ENCODE data around the gene GJB3. TPM values are rescaled to one million over a fixed set of nuclear protein-coding genes. Genes with fewer than 3 reads are reported as not detected.

The GJB3 gene
- total RNA-seq, 6 donors from 2014 or later = 0.29 to 3.3 (median 1.4) TPM; not detected in 2

DNA sequence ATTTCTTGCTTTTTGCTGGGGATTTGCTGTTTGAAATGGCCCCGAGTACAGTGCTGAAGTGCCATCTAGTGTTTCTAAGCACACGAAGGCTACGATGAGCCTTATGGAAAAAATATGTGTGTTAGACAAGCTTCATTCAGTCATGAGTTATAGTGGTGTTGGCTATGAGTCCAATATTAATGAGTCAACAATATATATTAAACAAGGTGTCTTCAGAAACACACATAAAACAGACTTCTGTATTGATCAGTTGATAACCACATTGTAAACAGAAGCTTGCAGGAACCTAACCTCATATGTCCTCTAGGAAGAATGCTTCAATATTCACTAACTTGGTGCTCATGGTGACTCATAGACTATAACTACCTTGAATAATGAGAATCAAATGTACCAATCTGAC, 27.9 kb upstream of the GJB3 start:
- H3K4me3 ChIP-seq = no peak overlapping the region
- 72 to 77% methylated on average over 3 of the region's 3 CpGs for WGBS, 2 donors
- ATAC-seq (ENCODE audit: low FRiP score in 2 of 2) (no peak), DNase-seq (no peak)
- TF ChIP-seq POLR2A (IDR thresholded peaks at IDR 0.05) = no peak
- no peak overlapping the region for H3K27ac ChIP-seq
- H3K9me3 ChIP-seq = no peaks in the 10 kb centered on the region
- H3K27me3 ChIP-seq = no peaks in the 10 kb centered on the region
- H3K4me1 ChIP-seq = no peaks in the 10 kb centered on the region
- H3K36me3 ChIP-seq = no peaks in the 10 kb centered on the region

DNA sequence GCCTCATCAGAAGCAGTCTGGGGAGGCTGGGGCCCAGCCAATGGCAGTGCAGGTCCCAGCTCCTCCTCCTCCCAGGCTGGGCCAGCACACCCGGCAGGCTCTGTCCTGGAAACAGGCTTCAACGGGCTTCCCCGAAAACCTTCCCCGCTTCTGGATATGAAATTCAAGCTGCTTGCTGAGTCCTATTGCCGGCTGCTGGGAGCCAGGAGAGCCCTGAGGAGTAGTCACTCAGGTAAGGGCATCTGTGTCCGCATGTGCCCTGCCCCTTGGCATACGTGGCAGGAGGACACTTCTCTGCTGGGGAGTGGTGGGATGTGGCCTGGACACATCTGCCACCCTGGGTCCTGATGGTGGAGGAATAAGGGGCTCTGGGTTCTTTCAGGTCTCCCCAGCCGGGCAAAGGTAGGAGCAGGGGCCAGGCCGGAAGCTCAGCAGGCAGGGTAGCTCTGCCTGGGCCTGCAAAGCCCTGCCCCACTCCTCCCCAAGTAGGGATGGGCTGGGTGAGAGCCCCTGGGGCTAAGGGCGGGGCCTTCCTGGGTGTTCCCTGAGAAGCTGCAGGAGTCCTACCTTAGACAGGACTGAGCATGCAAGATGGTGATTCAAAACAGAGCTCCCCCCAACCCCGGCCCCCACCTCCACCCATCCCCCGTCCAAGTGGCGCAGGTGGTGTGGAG, 25.9 kb upstream of the GJB3 start, which contains the start of gene GJB5:
GJB5 (plus strand) TSS at position 84 of the 674 bp plus-strand sequence. CDS start 2,284 bp downstream, outside the sequence.
- DNase-seq = peak in 1 of 2 donors; percentile 37
- ATAC-seq (ENCODE audit: low FRiP score in 2 of 2) = no peak
- H3K9me3 ChIP-seq = no peaks in the 10 kb centered on the region
- H3K4me3 ChIP-seq = no peak within 1 kb of the TSS
- H3K36me3 ChIP-seq = no peaks in the 10 kb centered on the region
- H3K4me1 ChIP-seq = no peaks in the 10 kb centered on the region
- no peak for TF ChIP-seq EP300 (IDR thresholded peaks at IDR 0.05)
- no peak for TF ChIP-seq POLR2A (IDR thresholded peaks at IDR 0.05)
- TF ChIP-seq, protein P1, sequence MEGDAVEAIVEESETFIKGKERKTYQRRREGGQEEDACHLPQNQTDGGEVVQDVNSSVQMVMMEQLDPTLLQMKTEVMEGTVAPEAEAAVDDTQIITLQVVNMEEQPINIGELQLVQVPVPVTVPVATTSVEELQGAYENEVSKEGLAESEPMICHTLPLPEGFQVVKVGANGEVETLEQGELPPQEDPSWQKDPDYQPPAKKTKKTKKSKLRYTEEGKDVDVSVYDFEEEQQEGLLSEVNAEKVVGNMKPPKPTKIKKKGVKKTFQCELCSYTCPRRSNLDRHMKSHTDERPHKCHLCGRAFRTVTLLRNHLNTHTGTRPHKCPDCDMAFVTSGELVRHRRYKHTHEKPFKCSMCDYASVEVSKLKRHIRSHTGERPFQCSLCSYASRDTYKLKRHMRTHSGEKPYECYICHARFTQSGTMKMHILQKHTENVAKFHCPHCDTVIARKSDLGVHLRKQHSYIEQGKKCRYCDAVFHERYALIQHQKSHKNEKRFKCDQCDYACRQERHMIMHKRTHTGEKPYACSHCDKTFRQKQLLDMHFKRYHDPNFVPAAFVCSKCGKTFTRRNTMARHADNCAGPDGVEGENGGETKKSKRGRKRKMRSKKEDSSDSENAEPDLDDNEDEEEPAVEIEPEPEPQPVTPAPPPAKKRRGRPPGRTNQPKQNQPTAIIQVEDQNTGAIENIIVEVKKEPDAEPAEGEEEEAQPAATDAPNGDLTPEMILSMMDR (IDR thresholded peaks at IDR 0.05) = no peak
- TF ChIP-seq POLR2AphosphoS5 (IDR thresholded peaks at IDR 0.05) = no peak
- H3K27me3 ChIP-seq = no peaks in the 10 kb centered on the region
- 40 to 74% methylated on average over 1 to 9 of the region's 13 CpGs for WGBS, 2 donors
- H3K27ac ChIP-seq = no peak within 1 kb of the TSS

DNA sequence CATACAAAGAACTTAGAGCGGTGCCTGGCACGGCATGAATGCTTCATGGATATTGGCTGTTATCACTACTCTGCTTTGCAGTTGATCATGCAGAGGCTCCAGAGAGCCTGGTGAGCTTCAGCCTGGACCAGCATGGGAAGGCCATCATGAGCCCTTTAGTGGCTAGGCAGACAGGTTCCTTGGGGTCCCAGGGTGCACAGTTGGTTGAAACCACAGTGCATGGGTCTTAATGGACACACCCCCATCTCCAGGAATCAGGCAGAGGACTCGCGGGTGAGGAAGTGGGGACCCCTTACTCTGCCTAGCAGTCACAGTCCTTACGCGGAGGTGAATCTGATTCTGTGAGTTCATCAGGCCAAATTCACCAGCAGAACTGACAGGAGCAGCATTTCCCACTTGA, 25.1 kb upstream of the GJB3 start:
- Histone ChIP-seq H3K27me3 (no peaks in the 10 kb centered on the region), H3K9me3 (no peaks in the 10 kb centered on the region), H3K4me3 (no peak overlapping the region), H3K36me3 (no peaks in the 10 kb centered on the region), H3K4me1 (no peaks in the 10 kb centered on the region), H3K27ac (no peak overlapping the region)
- ATAC-seq (ENCODE audit: low FRiP score in 2 of 2) (no peak), DNase-seq (no peak)
- WGBS, 2 donors = 91 to 94% methylated on average over 6 of the region's 6 CpGs
- TF ChIP-seq, protein P1 (IDR thresholded peaks at IDR 0.05) = no peak
- TF ChIP-seq POLR2AphosphoS5 (IDR thresholded peaks at IDR 0.05) (no peak), EP300 (IDR thresholded peaks at IDR 0.05) (no peak), POLR2A (IDR thresholded peaks at IDR 0.05) (no peak)

DNA sequence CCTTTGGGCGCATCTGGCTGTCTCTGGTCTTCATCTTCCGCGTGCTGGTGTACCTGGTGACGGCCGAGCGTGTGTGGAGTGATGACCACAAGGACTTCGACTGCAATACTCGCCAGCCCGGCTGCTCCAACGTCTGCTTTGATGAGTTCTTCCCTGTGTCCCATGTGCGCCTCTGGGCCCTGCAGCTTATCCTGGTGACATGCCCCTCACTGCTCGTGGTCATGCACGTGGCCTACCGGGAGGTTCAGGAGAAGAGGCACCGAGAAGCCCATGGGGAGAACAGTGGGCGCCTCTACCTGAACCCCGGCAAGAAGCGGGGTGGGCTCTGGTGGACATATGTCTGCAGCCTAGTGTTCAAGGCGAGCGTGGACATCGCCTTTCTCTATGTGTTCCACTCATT, 23.6 kb upstream of the GJB3 start:
- Histone ChIP-seq H3K9me3 (no peaks in the 10 kb centered on the region), H3K36me3 (no peaks in the 10 kb centered on the region), H3K27me3 (no peaks in the 10 kb centered on the region), H3K4me1 (no peaks in the 10 kb centered on the region), H3K4me3 (no peak overlapping the region), H3K27ac (no peak overlapping the region)
- ATAC-seq (ENCODE audit: low FRiP score in 2 of 2) = no peak
- WGBS, 2 donors = 90 to 98% methylated on average over 10 to 21 of the region's 21 CpGs
- peak in 1 of 2 donors; percentile 49 for DNase-seq
- no peak for TF ChIP-seq POLR2A (IDR thresholded peaks at IDR 0.05)
- TF ChIP-seq EP300 (IDR thresholded peaks at IDR 0.05) = no peak
- TF ChIP-seq, protein P1 (IDR thresholded peaks at IDR 0.05) = no peak
- TF ChIP-seq POLR2AphosphoS5 (IDR thresholded peaks at IDR 0.05) = no peak

DNA sequence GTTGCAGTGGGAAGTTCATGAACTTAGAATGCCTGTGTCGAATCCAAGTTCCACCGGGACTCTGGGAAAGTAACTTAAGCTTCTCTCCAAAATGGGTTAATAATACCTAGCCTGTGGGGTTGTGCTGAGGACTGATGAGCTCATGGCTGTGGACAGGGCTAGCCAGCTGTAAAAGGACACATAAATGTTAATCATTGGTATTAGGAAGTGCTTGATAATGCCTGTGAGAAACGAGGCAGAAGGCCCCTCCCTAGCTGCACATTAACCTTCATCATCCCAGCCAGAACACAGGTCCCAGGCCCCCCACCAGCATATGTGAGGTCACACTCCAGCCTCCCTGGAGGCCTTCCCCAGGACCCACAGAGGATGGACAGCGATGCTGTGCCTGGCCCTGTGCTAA, 22.3 kb upstream of the GJB3 start:
- no peak for DNase-seq

More for the DNA sequence above, 22.3 kb upstream of the GJB3 start:
- H3K4me1 ChIP-seq = no peaks in the 10 kb centered on the region
- TF ChIP-seq, protein P1 (IDR thresholded peaks at IDR 0.05) = no peak
- no peak for TF ChIP-seq EP300 (IDR thresholded peaks at IDR 0.05)
- no peak for ATAC-seq (ENCODE audit: low FRiP score in 2 of 2)
- H3K9me3 ChIP-seq = no peaks in the 10 kb centered on the region
- H3K27me3 ChIP-seq = no peaks in the 10 kb centered on the region
- 75 to 81% methylated on average over 4 of the region's 4 CpGs for WGBS, 2 donors
- no peak overlapping the region for H3K27ac ChIP-seq
- H3K4me3 ChIP-seq = no peak overlapping the region
- H3K36me3 ChIP-seq = no peaks in the 10 kb centered on the region

Measured in upper lobe of left lung (tissue), 6 donors.